Loucy (cell line): ENCODE data around the gene HES3.

Source experiments
- H2AFZ ChIP-seq: fragments of 200-600 bp; sonication (generic); 2 replicates; pipeline ENCODE4 v1.6.0; 2016; ENCODE audit warnings: antibody characterized with exemption, mild to moderate bottlenecking, low read length, moderate library complexity
- H3F3A ChIP-seq: fragments of 200-600 bp; 2 replicates; pipeline ENCODE4 v1.6.0; 2016; ENCODE audit warnings: antibody characterized with exemption, low read depth, mild to moderate bottlenecking
- H3K27me3 ChIP-seq: fragments of 200-600 bp; sonication (generic); 2 replicates; pipeline ENCODE4 v1.6.1; 2014; ENCODE audit warnings: low read length, mild to moderate bottlenecking; ENCODE audit not compliant: insufficient read depth, poor library complexity, severe bottlenecking
- H3K36me3 ChIP-seq: fragments of 200-600 bp; sonication (generic); 2 replicates; pipeline ENCODE4 v1.6.1; 2016; ENCODE audit warnings: low read length; ENCODE audit not compliant: insufficient read depth
- H3K4me1 ChIP-seq: fragments of 200-600 bp; sonication (generic); 2 replicates; pipeline ENCODE4 v1.5.1; 2014; ENCODE audit warnings: low read length, mild to moderate bottlenecking; ENCODE audit not compliant: insufficient read depth, poor library complexity, severe bottlenecking
- H3K4me2 ChIP-seq: fragments of 200-600 bp; sonication (generic); 2 replicates; pipeline ENCODE4 v1.6.0; 2014; ENCODE audit warnings: antibody characterized with exemption, low read length, low read depth, mild to moderate bottlenecking; ENCODE audit not compliant: poor library complexity, severe bottlenecking
- H3K4me3 ChIP-seq: fragments of 200-600 bp; sonication (generic); 2 replicates; pipeline ENCODE4 v1.5.1; 2014; ENCODE audit warnings: low read length, mild to moderate bottlenecking, mixed read lengths; ENCODE audit not compliant: poor library complexity, severe bottlenecking
- H3K79me2 ChIP-seq: fragments of 200-600 bp; sonication (generic); 2 replicates; pipeline ENCODE4 v1.6.1; 2014; ENCODE audit warnings: low read length; ENCODE audit not compliant: insufficient read depth
- H3K9ac ChIP-seq: fragments of 200-600 bp; sonication (generic); 2 replicates; pipeline ENCODE4 v1.6.0; 2014; ENCODE audit warnings: mild to moderate bottlenecking, low read depth, low read length, moderate library complexity; ENCODE audit not compliant: poor library complexity, severe bottlenecking
- H3K9me2 ChIP-seq: fragments of 200-600 bp; sonication (generic); replicated peaks from 2 replicates; pipeline ENCODE4 v1.6.1; 2016; ENCODE audit warnings: low read depth, low read length, mixed read lengths
- H3K9me3 ChIP-seq: fragments of 200-600 bp; sonication (generic); 2 replicates; pipeline ENCODE4 v1.6.1; 2014; ENCODE audit warnings: mild to moderate bottlenecking, antibody characterized with exemption, low read length, low read depth; ENCODE audit not compliant: insufficient read depth
- H4K20me1 ChIP-seq: fragments of 200-600 bp; sonication (generic); 2 replicates; pipeline ENCODE4 v1.6.0; 2014; ENCODE audit warnings: antibody characterized with exemption, low read length, mild to moderate bottlenecking; ENCODE audit not compliant: insufficient read depth, poor library complexity, severe bottlenecking
- EZH2phosphoT487 ChIP-seq: fragments of 200-600 bp; IDR thresholded peaks from 2 replicates; pipeline ENCODE4 v1.6.1; 2018; ENCODE audit warnings: antibody characterized with exemption, mild to moderate bottlenecking, moderate library complexity, borderline replicate concordance
- TF ChIP-seq, protein P1 (sequence below): fragments of 200-600 bp; sonication (generic); conservative IDR thresholded peaks from 2 replicates; pipeline ENCODE4 v1.5.1; 2014; ENCODE audit warnings: mild to moderate bottlenecking, antibody characterized with exemption, low read length

The HES3 gene

DNA sequence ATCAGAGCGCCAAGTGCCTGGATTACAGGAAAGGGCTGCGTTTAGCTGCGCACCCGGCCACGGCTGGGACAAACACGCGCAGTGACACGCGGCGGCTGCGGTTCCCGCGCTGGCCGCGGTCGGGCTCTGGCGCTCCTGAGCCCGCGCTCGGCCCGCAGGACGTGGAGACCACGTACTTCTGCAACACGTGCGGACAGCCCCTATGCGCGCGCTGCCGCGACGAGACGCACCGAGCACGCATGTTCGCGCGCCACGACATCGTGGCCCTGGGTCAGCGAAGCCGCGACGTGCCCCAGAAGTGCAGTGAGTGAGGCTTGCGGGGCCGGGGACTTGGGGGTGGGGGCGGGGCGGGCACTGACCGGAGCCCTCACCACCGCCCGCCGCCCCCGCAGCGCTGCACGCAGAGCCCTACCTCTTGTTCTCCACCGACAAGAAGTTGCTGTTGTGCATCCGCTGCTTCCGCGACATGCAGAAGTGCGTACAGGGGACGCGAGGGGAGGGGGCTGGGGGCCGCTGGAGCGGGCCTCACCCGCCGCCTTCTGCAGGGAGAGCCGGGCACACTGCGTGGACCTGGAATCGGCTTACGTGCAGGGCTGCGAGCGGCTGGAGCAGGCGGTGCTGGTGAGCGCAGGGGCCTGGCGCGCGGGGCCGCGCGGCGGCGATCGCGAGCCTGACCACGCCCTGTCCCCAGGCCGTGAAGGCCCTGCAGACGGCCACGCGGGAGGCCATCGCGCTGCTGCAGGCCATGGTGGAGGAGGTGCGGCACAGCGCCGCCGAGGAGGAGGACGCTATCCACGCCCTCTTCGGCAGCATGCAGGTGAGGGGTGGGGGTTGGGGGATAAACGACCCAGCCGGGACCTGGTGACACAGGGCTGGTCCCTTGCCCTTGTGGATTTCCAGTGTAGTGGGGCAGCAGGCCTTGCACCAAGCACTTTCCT lies 35.0 kb upstream of the HES3 start:
- H3K9ac ChIP-seq, result no peak overlapping the region
- TF ChIP-seq, protein P1, sequence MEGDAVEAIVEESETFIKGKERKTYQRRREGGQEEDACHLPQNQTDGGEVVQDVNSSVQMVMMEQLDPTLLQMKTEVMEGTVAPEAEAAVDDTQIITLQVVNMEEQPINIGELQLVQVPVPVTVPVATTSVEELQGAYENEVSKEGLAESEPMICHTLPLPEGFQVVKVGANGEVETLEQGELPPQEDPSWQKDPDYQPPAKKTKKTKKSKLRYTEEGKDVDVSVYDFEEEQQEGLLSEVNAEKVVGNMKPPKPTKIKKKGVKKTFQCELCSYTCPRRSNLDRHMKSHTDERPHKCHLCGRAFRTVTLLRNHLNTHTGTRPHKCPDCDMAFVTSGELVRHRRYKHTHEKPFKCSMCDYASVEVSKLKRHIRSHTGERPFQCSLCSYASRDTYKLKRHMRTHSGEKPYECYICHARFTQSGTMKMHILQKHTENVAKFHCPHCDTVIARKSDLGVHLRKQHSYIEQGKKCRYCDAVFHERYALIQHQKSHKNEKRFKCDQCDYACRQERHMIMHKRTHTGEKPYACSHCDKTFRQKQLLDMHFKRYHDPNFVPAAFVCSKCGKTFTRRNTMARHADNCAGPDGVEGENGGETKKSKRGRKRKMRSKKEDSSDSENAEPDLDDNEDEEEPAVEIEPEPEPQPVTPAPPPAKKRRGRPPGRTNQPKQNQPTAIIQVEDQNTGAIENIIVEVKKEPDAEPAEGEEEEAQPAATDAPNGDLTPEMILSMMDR, result no peak
- no peak for TF ChIP-seq EZH2phosphoT487
- H3K79me2 ChIP-seq, result no peaks in the 10 kb centered on the region
- no peaks in the 10 kb centered on the region for H3K9me2 ChIP-seq
- H3K4me2 ChIP-seq, result no peak overlapping the region
- H3K4me3 ChIP-seq, result no peak overlapping the region
- H3K4me1 ChIP-seq, result no peaks in the 10 kb centered on the region
- no peaks in the 10 kb centered on the region for H3K27me3 ChIP-seq
- H3F3A ChIP-seq, result no peaks in the 10 kb centered on the region
- no peaks in the 10 kb centered on the region for H3K9me3 ChIP-seq
- no peaks in the 10 kb centered on the region for H4K20me1 ChIP-seq
- no peak overlapping the region for H2AFZ ChIP-seq
- H3K36me3 ChIP-seq, result no peaks in the 10 kb centered on the region

DNA sequence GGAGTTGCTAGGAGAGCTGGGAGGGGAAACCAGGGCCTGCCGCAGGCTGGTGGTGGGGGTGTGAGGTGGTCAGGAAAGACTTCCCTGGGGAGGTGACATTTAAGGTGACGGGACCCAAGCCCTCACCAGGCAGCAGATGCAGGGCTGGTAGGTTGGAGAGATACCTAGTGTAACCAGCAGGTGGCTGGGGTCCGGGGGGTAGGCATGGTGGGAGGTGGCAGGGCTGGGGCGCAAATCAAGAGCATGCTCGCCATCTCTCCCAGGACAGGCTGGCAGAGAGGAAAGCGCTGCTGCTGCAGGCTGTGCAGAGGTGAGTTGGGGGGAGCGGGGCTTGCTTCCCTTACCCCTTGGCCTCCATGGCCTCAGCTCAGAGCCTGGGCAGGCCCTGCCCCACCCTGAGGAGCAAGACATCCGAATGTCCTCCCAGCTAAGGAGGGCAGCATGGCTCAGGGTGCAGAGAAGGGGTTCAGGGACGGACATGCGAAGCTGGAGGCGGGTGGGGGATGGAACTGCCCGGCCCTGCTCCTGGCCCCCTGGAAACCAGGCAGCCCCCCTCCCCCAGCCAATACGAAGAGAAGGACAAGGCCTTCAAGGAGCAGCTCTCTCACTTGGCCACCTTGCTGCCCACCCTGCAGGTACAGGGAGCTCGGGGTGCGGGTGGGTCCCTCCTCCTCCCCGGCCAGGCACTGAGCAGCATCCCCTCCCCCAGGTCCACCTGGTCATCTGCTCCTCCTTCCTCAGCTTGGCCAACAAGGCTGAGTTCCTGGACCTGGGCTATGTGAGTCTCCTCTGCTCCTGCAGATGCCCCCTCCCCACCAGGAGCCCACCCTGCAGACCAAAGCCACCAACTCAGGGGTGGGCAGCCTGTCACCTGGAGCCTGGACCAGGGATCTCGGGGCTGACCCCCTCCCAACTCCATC lies 34.1 kb upstream of the HES3 start:
- Histone ChIP-seq H3K27me3 (no peaks in the 10 kb centered on the region), H3K4me2 (no peak overlapping the region), H3K9me3 (no peaks in the 10 kb centered on the region), H3F3A (no peaks in the 10 kb centered on the region), H3K4me3 (no peak overlapping the region), H2AFZ (no peak overlapping the region), H3K79me2 (no peaks in the 10 kb centered on the region), H3K4me1 (no peaks in the 10 kb centered on the region), H3K9me2 (no peaks in the 10 kb centered on the region), H4K20me1 (no peaks in the 10 kb centered on the region), H3K36me3 (no peaks in the 10 kb centered on the region), H3K9ac (no peak overlapping the region)
- TF ChIP-seq, protein P1, result no peak; the same call in 1 of the 2 replicates
- TF ChIP-seq EZH2phosphoT487, result no peak

DNA sequence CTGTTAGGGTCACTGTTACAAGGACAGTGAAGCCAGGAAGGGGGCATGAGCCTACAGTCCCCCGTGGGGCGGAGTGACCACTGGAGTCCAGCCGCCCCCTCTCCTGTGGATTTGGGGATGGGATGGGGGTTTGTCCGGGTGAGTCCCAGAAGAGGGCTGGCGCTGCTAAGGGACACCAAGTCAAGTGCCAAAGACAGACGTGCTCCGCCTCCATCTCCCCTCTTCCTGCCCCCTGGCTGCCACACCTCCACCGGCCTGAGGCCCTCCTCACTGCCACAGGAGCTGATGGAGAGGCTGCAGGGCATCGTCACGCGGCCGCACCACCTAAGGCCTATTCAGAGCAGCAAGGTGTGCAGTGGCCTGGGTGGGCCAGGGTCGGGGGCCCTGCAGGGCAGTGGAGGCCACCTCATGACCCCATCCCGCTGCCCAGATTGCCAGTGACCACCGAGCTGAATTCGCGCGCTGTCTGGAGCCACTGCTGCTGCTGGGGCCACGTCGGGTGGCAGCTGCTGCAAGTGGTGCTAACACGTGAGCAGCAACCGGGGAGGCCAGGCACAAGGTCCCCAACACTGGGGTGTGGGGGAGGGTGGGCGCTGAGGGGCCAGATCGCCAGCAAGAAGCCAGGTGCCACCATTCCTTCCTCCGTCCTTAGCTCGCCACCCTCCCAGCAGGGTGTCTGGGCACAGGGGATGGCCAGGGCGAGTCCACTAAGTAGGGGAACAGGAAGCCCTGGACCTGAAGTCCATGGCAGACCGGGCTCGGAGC lies 33.2 kb upstream of the HES3 start:
- H2AFZ ChIP-seq, result no peak overlapping the region
- H3K9me3 ChIP-seq, result no peaks in the 10 kb centered on the region
- H3K4me1 ChIP-seq, result no peaks in the 10 kb centered on the region
- H3K9ac ChIP-seq, result no peak overlapping the region
- H3K27me3 ChIP-seq, result no peaks in the 10 kb centered on the region
- no peaks in the 10 kb centered on the region for H4K20me1 ChIP-seq
- no peaks in the 10 kb centered on the region for H3K79me2 ChIP-seq
- H3K4me3 ChIP-seq, result no peak overlapping the region
- no peaks in the 10 kb centered on the region for H3K9me2 ChIP-seq
- TF ChIP-seq EZH2phosphoT487, result no peak
- TF ChIP-seq, protein P1, result no peak
- H3F3A ChIP-seq, result no peaks in the 10 kb centered on the region
- no peak overlapping the region for H3K4me2 ChIP-seq
- H3K36me3 ChIP-seq, result no peaks in the 10 kb centered on the region
